GM18861 (cell line): ENCODE results near the gene ZNF438.

Experiments used
- ATAC-seq: cut with Tn5 transposase; IDR thresholded peaks from one replicate; pipeline ENCODE4 v1.9.1; 2021; ENCODE audit not compliant: unreplicated experiment

The ZNF438 gene

GRCh38 chr10:31014161-31014875, 17.3 kb downstream of the ZNF438 start:
- ATAC-seq, result no peak

GRCh38 chr10:31013331-31013730, 18.3 kb downstream of the ZNF438 start:
- no peak for ATAC-seq

DNA sequence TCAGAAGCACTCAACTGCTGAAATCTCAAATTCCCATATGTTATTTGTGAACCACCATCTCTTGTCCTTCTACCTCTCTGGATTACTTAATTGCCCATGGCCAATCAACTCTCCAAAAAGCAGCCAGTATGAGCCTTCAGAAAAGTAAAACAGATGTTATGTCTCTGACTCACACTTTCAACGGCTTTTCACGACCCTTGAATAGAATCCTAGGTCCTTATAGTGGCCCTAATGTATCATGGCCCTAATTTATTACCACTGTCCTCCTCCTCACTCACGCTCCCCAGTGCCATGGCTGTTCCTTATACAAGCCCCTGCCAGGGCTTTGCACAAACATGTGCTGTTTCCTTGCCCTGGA, 20.0 kb downstream of the ZNF438 start:
- no peak for ATAC-seq

- no peak for ATAC-seq
Observed at GRCh38 chr10:31011017-31011664, 20.5 kb downstream of the ZNF438 start.

DNA sequence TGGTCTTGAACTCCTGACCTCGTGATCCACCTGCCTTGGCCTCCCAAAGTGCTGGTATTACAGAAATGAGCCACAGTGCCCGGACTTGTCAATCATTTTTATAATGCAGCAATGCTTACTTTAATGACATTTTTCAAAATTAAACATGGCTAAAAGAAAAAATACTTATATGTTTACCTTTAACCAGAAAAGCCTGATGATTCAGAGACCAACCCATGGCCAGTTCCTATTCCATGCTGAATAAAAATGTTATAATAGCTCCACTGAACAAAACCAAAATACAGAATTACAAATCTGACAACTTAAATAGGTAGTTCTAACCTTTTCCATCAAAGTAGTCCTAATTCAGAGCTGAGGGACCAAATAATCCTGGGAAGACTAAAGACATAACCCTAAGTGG, 21.6 kb downstream of the ZNF438 start:
- ATAC-seq, result no peak

DNA sequence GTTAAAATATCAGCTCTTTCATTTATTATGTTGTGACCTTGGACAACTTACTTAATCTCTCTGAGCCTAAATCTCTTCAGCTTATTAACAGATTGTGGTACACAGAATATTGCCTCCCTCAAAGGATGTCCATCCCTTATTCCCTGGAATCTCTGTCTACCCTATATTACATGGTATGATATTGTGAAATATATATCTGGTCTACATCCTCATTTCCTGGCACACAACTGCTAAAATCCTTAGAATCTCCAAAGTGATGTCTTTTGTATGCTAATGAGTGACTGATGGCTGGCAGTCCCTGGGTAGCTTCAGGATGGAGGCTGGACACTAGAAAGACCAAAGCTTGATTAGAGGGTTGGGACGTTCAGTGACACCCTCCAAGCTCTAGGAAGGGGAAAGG, 25.8 kb downstream of the ZNF438 start:
- no peak for ATAC-seq

DNA sequence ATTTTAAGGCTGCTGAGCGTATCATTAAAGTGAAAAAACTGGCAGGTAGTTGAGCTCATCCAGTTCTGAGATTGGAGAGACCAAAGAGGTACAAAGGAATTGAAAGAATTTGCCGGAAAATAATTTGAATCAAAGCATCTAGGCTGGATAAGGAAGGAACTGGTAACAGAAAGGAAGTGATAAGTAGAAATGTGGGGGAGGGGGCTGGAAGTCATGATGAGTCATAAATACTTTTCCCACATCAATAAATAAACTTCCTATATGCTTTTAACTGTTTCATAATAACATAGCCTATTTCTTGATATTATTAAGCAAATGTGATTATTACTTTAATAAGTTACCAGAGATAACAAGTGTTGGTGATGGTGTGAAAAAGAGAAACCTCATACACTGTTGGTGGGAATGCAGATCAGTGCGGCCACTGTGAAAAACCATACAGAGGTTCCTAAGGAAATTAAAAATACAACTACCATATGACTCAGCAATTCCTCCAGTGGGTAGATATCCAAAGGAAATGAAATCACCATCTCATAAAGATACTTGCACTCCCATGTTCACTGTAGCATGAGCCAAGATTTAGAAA, 27.0 kb downstream of the ZNF438 start:
- no peak for ATAC-seq

DNA sequence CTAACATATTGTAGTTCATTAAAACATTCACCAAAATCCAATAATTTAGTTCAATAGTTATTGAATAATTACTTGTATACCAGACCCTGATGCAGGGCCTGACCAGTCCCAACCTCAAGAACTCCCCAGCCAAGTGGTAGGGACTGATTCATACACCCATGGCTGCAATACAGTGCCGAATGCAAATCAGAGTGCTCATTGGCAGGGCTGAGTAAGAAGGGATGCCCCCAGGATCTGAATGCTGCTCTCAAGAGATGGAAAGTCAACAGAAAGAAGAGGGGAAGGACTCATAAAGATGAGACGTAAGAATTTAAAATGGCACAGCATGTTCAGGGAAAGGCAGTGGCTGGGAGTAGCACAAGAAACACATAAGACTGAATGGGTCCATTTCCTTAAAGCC, 29.9 kb downstream of the ZNF438 start:
- ATAC-seq, result no peak

- no peak for ATAC-seq
Observed at GRCh38 chr10:31000867-31001266, 30.8 kb downstream of the ZNF438 start.

DNA sequence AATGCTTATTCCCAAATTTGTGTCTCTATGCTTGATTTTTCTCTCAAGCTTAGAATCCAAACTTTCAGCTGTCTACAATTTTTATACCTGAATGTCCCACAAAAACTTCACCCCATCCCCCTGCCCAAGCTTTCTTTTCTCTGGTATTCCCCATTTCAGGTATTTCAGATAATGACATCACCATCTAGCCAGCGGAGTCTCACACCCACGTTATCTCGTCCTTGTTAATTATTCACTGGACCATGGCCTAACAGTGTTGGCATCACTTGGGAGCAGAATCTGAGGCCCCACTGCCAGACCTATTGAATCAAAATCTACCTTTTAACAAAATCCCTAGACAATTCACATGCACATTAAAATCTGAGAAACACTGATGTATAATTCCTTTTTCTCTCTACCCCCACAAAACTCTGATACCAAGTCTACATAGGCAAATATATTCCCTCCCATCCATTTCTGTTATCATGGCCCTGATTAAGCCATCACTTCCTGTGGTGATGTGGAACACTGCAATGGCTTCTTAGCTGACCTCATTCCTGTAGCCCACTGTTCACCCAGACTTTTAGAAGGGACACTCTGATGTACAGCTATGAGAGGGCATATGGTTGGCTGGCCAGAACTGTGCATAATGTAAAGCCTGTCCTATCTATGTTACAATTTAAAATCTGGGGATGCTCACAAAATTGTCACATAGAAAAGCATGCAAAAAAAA, 31.4 kb downstream of the ZNF438 start:
- no peak for ATAC-seq

DNA sequence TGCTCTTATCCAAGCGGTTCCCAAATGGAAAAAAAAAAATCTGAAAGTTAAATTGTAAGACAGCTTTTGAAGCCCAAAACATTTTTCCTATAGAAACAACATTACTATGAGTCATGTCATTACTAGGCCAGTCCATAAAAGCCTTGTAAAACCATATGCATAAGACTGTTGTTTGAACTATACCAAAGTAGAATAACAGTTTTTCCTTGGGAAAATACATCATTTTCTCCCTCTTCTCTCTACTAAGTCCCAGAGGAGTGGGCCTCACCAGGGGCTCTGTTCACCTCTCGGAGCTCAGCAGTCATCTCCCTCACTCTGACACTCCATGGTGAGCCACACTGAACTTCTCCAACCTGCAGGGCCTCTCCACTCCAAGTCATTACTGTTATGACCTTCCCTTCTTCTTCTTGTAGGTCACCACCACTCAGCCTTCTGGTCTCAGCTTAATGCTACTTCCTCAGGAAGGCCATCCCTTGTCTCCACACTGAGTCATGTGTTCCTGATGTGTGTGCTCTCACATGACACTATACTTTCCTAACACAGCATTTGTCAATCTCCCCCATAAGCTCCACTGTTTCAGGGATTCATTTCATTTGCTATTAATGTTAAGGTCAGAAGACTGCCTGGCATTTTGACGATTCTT, 32.5 kb downstream of the ZNF438 start:
- no peak for ATAC-seq

DNA sequence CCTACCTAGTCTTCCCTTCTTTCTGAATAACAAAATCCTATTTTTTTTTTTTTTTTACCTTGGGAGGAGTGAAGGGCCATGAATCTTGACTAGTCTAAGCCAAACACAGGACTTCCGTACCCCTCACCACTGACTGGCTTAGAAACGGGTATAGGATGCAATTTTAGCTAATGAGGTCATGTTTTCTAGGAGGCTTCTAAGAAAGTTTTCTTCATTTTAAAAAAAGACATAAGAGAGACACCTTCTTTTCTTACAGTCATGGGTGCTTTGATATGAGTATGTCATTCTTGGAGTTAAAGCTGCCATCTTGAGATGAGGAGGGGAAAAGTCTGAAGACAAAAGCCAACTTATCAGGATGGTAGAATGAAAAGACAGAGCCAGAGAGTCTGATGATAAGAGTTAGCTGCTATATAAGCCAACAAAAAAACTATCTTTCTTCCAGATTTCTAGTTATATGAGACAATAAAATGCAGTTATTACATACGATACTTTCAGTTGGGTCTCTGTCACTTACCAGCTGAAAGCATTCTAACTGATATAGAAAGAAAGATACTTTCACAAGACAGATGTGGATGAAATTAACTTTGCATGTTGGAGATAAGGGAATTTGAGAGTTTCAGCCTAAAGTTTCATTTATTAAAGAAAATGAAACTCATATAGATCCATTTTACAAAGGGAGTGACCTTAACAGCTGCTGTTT, 34.0 kb downstream of the ZNF438 start:
- no peak for ATAC-seq

DNA sequence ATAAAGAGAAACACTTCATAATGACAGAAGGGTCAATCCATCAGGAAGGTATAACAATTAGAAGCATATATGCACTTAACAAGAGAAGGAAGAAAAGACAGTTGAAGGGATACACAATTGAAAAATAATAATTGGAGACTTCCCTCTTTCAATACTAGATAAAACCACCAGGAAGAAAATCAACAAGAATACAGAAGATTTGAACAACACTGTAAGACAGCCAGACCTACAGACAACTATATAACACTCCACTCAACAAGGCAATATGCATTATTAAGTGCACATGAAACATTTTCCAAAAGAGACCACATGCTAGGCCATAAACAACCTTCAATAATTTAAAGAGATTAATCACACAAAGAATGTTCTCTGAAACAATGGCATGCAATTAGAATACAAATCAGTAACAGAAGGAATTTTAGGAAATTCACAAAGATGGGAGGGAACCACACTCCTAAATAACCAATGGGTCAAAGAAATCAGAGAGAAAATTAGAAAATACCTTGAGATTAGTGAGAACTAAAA, 35.1 kb downstream of the ZNF438 start:
- ATAC-seq, result no peak

- ATAC-seq, result no peak
Observed at GRCh38 chr10:30995081-30995770, 36.4 kb downstream of the ZNF438 start.

GRCh38 chr10:30993155-30993554, 38.5 kb downstream of the ZNF438 start:
- no peak for ATAC-seq

DNA sequence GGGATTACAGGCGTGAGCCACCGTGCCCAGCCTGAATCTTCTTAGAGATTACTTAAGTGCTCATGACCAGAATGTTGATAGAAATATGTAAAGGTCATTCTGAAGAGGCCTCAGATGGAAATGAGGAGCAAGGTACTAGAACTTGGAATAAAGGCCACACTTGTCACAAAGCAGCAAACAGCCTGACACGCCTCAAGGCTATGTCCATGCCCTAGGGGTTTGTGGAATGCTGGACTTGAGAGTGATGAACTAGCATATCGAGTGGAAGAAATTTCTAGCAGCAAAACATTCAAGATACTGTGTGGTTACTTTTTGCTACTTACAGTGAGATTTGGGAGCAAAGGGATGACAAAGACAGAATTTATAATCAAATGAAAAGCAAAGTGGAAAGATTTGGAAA, 39.0 kb downstream of the ZNF438 start:
- ATAC-seq, result no peak

DNA sequence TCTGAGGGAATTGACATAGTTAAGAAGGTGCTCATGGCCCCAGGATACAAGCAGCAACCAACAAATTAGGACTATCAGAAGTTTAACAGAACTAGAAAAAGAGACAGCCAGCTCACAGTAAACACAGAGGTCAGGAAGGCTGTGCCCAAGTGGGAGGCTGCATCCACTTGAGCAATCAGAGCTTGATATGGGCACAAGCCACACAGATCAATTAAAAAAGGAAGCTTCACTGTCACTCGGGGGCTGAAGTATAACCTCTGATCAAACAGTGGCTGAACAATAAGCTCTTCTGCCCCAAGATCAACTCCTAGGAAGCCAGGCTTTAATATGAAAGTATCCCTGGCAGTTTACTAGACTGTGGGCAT, 40.0 kb downstream of the ZNF438 start:
- ATAC-seq, result no peak

DNA sequence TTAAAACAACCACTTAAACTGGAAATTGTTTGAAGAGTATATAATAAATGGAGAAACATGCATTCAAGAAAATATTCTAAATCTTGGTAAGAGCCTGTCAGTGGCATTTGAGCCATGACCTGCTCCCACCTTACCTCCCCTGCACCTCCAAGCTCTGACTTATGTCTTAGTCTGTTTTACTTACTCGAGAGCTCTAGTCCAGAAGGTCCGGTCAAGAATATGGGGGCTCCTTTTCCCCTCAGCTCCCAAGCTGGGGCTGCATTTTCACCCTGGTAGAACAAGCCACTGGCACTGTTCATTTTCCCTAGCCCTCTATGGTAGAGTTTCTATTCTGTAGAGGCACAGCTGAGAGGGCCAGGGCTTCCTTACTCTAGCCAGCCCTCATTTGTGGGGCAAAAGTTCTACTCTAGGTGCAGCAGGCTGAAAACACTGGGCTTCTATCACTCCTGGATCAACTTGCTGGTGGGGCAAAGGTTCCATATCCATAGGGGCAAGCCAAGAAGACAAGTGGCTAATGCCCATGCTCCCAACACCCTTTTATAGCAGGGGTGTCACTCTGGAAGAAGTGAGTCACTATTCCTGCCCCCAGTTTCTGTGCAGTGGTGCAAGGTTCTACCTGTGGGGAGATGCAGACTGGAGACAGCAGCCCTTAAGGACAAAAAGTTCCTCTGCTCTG, 40.6 kb downstream of the ZNF438 start:
- ATAC-seq, result no peak

GRCh38 chr10:30990351-30990750, 41.3 kb downstream of the ZNF438 start:
- no peak for ATAC-seq
